Activated T-helper 17 cell treated with anti-CD3 and anti-CD28 coated beads, Interleukin-2, amount 50 U/mL, for 72 hours (primary cell): ENCODE results near the gene KCTD17. TPM values are rescaled to one million over a fixed set of nuclear protein-coding genes. Genes with fewer than 3 reads are reported as not detected.

Experiments
- total RNA-seq, 2 donors: library from RNA; stranded (reverse); gene quantifications; one replicate each; pipeline ENCODE4 v1.2.3, GENCODE V29; 2022

KCTD17 gene
- total RNA-seq, 2 donors from 2014 or later, result 39.4 to 41.9 TPM

Other genes starting within 250 kb of the KCTD17 start
- not detected for gene PVALB, start 234.7 kb upstream of the KCTD17 start, total RNA-seq
- gene NCF4, start 190.7 kb upstream of the KCTD17 start, total RNA-seq, result 10 to 100 TPM; 40.6 to 60.1 TPM
- 1 to 10 TPM; 4.2 to 4.8 TPM for gene CSF2RB, start 138.1 kb upstream of the KCTD17 start, total RNA-seq
- 10 to 100 TPM in 1 of 2 donors, 1 to 10 TPM in 1; 8.2 to 14.5 TPM for gene TST, start 32.3 kb upstream of the KCTD17 start, total RNA-seq
- gene MPST, start 32.0 kb upstream of the KCTD17 start, total RNA-seq, result 10 to 100 TPM; 22.7 to 41.6 TPM
- gene TMPRSS6, start 58.0 kb downstream of the KCTD17 start, total RNA-seq, result 100 to 1,000 TPM in 1 of 2 donors, 10 to 100 TPM in 1; 86.6 to 343 TPM
- 100 to 1,000 TPM; 425 to 498 TPM for gene IL2RB, start 98.2 kb downstream of the KCTD17 start, total RNA-seq
- 10 to 100 TPM in 1 of 2 donors, 1 to 10 TPM in 1; 5.0 to 16.3 TPM for gene C1QTNF6, start 136.5 kb downstream of the KCTD17 start, total RNA-seq
- 10 to 100 TPM in 1 of 2 donors, 1 to 10 TPM in 1; 2.6 to 16.2 TPM for gene SSTR3, start 160.7 kb downstream of the KCTD17 start, total RNA-seq
- 1,000 to 10,000 TPM in 1 of 2 donors, 100 to 1,000 TPM in 1; 674 to 1,069 TPM for gene RAC2, start 192.5 kb downstream of the KCTD17 start, total RNA-seq
- 100 to 1,000 TPM in 1 of 2 donors, 10 to 100 TPM in 1; 53.7 to 124 TPM for gene CYTH4, start 230.8 kb downstream of the KCTD17 start, total RNA-seq